Measurements from ENCODE around the gene TXLNB.

TXLNB gene

GRCh38 chr6:139291813-139292619 lies at the start of gene TXLNB:
Gene TXLNB (minus strand): TSS chr6:139291998. CDS start chr6:139288899, 3,099 bp downstream.
- peak; percentile 64 for DNase-seq

- no peak for DNase-seq
These were observed 49.3 kb upstream of the TXLNB start for GRCh38 chr6:139341060-139341459.

DNA sequence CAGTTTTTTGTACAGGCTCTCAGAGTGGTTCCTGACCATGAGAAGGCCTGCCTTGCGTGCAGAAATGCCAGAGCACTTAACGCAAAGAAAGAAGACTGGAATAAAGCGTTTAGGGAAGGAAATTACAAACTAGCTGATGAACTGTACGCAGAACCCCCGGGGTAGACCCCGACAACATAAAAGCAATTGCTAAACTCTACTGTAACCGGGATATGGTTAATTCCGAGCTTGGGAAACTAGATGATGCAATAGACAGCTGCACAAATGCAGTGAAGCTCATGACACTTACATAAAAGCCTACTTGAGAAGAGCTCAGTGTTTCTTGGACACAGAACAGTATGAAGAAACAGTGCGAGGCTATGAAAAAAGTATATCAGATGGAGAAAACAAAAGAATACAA lies 47.0 kb upstream of the TXLNB start:
- DNase-seq = no peak

- no peak for DNase-seq
These were observed 46.0 kb upstream of the TXLNB start for GRCh38 chr6:139337830-139338229.

- DNase-seq = no peak
These were observed 45.2 kb upstream of the TXLNB start for GRCh38 chr6:139337001-139337400.

DNA sequence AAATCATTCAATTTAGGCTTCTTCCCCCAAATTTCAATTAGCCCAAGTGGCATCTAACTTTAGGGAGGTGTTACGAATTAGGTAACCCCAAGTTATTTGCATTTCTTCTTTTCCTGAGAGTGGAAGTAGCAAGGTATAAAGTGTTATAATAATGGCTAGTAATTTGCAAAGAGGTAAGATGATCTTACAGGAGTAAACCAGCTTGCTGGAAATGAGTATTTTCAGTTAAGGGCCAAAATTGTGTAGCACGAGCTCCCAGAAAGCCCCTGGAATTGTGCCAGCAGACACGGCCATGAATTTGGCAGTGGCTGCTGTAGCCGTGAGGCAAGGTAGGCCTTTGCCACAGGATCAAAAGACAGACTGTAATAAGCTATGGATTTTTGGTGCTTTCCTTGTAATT lies 44.7 kb upstream of the TXLNB start:
- DNase-seq = no peak

- no peak for DNase-seq
These were observed 43.8 kb upstream of the TXLNB start for GRCh38 chr6:139335447-139336210.

GRCh38 chr6:139334806-139335446 lies 43.1 kb upstream of the TXLNB start:
- no peak for DNase-seq

- no peak for DNase-seq
These were observed 39.2 kb upstream of the TXLNB start for GRCh38 chr6:139330826-139331500.

DNA sequence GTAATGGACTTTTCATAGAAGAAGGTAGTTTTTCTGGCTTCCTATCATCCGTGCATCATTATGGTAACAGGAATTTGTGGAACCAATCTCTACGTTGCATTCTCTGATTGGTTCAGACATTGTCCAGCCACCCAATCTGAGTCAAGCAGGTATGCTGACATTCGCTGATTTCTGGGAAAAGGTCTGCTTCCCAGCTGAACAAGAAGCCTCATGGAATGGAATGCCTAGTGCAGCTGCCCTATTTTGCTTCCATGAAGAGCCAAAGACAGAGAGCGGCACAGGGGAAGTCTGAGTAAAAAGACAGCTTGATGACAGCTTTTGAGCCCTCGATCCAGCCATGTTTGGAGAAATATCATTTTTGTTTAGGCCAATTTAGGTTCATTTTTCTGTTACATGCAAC lies 38.5 kb upstream of the TXLNB start:
- DNase-seq = no peak

DNA sequence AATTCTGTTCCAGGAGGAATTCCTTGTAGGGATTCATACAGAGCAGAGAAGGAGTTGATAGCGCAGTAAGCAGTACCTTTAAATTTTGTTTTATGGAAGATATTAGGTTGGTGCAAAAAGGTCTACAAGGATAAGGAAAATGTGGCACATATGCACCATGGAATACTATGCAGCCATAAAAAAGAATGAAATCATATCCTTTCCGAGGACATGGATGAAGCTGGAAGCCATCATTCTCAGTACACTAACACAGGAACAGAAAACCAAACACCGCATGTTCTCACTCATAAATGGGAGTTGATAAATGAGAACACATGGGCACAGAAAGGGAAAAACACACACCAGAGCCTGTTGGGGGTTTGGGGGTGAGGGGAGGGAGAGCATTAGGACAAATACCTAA lies 37.4 kb upstream of the TXLNB start:
- no peak for DNase-seq

DNA sequence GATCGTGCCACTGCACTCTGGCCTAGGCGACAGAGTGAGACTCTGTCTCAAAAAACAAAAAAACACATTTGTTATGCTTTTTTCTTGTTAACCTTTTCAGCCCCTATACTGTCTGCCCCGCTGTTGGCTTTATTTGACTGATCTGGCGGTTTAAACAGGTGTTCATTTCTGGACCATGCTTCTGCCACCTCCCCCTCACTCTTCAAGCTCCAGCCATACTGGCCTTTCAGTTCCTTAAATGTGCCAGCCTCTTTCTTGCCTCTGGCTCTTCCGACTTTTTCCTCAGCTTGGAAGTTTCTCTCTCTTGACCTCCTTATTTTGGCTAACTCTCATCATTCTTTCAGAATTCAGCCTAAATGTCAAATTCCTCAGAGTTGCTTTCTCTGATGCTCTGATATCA lies 35.2 kb upstream of the TXLNB start:
- DNase-seq = no peak

DNA sequence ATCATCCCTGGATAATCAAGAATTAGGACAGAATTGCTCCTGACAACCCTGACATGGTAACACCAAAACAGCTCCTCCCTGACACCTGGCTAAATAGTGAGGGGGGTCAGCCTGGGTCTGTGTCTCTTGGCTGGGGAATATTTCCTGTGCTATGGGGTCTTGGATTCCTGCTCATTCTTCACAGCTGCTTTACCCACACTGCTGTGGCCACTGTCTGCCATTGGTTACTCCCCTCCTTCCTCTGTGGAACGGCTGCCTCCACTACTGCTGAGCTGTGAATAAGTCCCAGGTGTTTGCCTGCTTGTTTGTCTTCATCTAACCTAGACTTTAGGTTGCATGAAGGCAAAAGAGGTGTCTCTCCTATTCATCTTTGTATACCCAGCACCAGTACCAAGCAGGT lies 33.9 kb upstream of the TXLNB start:
- no peak for DNase-seq

DNA sequence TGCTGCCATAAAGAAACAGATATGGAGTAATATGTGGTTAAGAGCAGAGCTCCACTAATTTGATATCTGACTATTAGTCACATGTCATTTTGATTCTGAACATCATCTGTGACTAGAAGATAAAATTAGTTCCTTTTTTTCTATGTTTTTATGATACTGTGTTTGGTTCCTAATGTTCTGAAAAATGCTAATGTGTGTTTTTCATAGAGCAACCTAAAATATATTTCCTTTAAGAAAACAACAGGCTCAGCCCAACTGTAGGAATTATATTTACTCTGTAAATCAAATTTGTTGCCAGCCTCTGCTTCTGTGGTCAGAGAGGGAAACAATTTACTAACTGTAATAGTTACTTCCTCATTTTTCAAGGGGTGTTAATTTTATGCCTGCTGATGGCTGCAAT lies 33.3 kb upstream of the TXLNB start:
- no peak for DNase-seq

GRCh38 chr6:139324301-139324555 lies 32.4 kb upstream of the TXLNB start:
- no peak for DNase-seq

- peak; percentile 95 for DNase-seq
These were observed 31.9 kb upstream of the TXLNB start for GRCh38 chr6:139323511-139324300.

GRCh38 chr6:139320081-139320480 lies 28.3 kb upstream of the TXLNB start:
- no peak for DNase-seq

GRCh38 chr6:139316622-139317317 lies 25.0 kb upstream of the TXLNB start:
- no peak for DNase-seq

DNA sequence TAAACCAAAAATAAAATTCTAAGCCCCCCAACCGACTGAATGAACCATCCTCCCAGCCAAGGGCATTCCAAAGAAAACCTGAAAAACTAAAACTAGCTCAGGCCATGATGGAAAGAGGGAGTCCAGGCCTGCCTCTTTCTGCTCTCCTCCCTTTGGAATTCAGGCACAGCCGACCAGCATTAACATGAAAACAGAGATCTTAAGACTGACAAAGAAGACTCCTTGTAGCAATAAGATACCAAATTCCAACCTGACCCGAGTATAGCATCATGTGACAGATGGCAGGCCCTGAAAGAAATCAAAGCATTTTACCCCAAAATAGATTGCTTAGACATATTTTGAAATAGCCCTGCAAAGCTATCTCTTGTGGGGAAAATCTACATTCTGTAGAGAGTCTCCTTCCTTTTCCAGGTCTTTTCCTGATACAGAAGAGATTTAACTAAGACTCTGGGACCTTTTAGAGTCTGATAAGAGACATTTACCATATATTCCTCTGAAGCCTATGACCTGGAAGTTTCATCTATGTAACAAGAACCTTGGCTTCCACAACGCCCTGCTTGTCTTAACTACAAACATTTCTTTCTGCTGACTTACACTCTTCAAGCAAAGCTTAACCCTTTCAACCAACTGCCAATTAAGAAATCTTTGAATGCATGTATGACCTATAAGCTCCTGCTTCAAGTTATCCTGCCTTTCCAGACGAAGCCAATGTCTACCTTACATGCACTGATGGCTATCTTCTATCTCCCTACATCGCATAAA lies 22.2 kb upstream of the TXLNB start:
- no peak for DNase-seq

- no peak for DNase-seq
These were observed 21.4 kb upstream of the TXLNB start for GRCh38 chr6:139313229-139313628.

GRCh38 chr6:139311831-139312230 lies 20.0 kb upstream of the TXLNB start:
- no peak for DNase-seq
